HG03103 (cell line): Measurements from ENCODE around the gene SPPL2C.
"Not testable (repeated sequence)": the region's sequence is repeated elsewhere in the genome, so short reads cannot be mapped to it uniquely, and the experiment has no call there.

Experiments used
- ATAC-seq: cut with Tn5 transposase; IDR thresholded peaks from one replicate; pipeline ENCODE4 v1.9.1; 2021; ENCODE audit warnings: low read depth; ENCODE audit not compliant: unreplicated experiment

The SPPL2C gene

DNA sequence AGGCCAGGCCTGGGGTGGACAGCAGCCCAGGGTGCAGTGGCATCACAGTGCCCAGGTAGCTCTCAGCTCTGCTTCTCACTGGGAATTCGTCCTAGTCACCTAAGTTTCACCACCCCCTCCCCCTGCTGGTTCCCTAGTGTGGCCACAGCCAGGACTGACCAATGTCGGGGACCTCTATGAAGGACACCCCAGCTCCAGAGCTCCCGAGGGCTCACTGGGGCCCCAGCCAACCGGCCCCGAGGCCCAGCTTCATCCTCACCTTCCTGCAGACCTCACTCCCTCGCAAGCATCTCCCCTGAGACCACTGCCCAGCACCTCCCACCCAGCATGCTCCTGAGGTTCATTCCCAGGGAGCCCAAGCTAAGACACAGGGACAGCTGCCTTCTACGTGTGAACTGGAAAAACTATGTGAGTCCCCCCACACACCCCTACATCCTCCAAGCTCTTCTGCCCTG, 4.9 kb downstream of the SPPL2C start:
- no peak for ATAC-seq

DNA sequence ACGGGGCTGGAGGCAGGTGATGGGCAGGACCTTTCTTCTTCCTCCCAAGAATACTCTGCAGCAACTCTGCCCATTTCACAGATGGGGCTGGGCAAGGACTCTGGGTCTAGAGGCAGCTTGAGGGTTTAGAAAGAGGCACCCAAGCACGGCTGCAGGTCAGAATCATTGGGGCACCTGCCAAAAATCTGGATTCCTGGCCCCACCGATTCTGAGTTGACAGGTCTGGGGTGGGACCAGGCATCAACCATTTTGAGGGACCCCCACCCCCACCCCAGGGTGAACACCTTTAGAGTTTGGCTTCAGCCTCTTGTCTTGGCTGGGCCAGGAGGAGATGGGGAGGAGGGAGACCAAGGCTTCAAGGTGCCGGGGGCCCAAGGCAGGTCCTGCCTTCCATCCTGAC, 5.3 kb downstream of the SPPL2C start:
- no peak for ATAC-seq

- no peak for ATAC-seq
Observed at GRCh38 chr17:45850468-45850867, 5.8 kb downstream of the SPPL2C start.

- no peak for ATAC-seq
Observed at GRCh38 chr17:45851022-45851421, 6.3 kb downstream of the SPPL2C start.

GRCh38 chr17:45851464-45851863, 6.8 kb downstream of the SPPL2C start:
- ATAC-seq = no peak

DNA sequence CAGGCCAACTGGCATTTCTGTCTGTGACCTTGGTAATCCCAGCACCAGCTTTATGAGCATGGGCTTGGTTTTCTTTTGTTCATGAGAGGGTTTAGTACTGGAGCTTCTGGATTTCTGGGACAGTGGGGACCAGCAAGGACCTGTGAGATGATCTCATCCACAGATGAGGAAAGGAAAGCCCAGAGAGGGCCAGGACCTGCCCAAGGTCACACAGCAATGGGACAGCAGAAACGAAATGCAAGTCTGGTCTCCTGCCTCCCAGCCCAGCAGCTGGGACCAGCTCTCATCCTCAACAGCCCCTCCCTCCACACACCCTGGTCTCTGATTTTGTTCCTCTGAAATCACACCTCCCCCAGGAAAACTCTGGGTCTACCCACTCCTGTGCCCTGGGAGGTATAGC, 7.2 kb downstream of the SPPL2C start:
- no peak for ATAC-seq

DNA sequence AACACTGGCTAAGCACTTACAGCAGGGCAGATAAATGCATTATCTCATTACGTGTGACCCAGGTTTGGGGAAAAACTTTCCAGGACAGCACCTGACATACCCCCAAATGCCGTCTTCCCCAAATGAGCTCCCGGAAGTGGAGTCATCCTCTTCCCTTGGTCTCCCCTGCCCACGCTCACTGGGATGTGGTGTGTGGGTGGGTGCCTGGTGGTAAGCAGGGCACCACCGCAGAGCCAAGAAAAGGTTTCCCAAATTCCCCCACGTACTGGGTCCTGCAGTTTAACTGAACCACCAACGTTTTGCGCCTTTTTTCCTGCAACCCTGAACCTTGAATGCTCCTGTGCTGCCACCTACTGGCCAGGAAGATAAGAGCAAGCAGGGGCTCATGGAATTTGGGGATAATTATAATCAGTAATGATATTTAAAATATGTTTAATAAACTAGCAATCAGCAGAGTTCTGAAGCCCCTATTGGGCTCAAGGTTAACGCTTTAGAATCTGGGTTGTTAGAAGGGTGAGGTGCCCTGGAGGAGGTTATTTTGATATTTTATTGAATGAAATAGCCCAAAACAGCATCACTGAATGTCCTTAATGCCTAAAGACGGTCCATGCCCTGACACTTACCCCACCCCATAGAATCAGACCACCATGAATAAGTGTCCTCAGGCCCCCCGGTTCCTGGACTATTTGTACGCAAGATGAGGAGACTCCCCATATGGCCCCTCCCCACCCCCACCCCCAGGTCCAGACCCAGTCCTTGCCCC, 8.0 kb downstream of the SPPL2C start:
- ATAC-seq = no peak

- no peak for ATAC-seq
Observed at GRCh38 chr17:45854209-45854608, 9.5 kb downstream of the SPPL2C start.

DNA sequence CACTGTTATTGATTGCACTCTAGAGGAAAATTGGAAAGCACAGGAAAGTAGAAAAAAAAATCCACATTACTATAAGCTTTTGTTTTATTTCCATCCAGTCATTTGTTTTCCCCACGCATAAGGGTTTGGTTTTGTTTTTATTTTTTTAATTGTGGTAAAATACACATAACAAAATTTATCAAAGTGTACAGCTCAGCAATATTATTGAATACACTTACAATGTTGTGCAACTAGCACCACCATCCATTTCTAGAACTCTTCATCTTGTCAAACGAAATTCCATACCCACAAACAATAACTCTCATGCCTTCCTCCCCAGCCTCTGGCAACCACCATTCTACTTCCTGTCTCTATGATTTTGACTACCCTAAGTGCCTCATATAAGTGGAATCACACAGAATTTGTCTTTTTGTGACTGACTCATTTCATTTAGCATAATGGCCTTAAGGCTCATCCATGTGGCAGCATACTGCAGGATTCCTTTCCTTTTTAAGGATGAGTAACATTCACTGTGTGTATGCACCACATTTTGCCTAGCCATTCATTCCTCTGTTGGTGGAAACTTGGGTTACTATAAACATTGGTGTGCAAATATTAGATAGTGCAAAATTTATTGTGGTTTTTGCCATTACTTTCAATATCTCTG, 11.1 kb downstream of the SPPL2C start:
- ATAC-seq = no peak

GRCh38 chr17:45857977-45858708, 13.5 kb downstream of the SPPL2C start:
- no peak for ATAC-seq

- ATAC-seq = no peak
Observed at GRCh38 chr17:45861165-45861564, 16.5 kb downstream of the SPPL2C start.

- not testable (repeated sequence) for ATAC-seq
Observed at GRCh38 chr17:45862127-45862526, 17.4 kb downstream of the SPPL2C start.

GRCh38 chr17:45863857-45864654, 19.4 kb downstream of the SPPL2C start:
- no peak for ATAC-seq

GRCh38 chr17:45867171-45867570, 22.5 kb downstream of the SPPL2C start:
- ATAC-seq = no peak

GRCh38 chr17:45867702-45868101, 23.0 kb downstream of the SPPL2C start:
- no peak for ATAC-seq

DNA sequence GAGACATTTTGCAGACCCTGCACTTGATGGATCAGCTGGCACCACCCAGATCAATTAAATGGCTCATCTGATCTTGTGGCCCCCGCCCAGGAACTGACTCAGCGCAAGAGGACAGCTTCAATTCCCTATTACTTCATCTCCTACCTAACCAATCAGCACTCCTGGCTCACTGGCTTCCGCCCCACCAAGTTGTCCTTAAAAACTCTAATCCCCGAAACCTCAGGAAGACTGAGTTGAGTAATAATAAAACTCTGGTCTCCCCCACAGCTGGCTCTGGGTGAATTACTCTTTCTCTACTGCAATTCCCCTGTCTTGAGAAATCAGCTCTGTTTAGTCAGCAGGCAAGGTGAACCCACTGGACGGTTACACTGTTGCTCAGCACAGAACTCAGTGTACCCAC, 23.6 kb downstream of the SPPL2C start:
- no peak for ATAC-seq

DNA sequence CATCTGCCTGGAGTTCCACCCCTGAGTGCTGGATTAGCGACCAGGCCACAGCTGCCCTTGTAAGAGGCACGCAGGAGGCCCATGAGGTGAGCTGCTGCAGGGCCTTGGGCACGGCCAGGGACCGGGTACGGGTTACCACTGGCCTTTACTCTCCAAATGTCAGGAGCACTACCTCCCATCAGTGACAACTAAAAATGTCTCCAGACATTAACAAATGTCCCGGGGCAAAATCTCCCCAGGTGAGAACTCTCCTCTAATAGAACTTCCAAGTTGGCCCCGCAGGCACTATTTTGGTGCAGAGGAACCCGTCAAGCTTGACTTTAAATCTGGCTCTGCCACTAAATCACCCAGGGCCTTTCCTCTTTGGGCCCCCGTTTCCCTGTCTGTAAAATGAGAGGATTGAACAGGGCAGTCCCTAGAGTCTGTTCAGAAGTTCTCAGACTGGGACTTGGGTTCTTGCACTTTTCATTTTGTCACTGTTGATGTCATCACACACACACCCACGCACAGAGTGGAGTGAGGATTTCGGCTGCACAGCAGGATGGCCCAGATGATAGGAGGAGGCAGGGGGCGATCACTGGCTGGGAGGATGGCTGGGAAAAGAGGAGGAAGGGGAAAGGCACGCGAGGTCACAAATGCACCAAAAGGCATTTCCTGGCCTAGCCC, 25.1 kb downstream of the SPPL2C start:
- ATAC-seq = no peak

- ATAC-seq = no peak
Observed at GRCh38 chr17:45870342-45870974, 25.8 kb downstream of the SPPL2C start.

DNA sequence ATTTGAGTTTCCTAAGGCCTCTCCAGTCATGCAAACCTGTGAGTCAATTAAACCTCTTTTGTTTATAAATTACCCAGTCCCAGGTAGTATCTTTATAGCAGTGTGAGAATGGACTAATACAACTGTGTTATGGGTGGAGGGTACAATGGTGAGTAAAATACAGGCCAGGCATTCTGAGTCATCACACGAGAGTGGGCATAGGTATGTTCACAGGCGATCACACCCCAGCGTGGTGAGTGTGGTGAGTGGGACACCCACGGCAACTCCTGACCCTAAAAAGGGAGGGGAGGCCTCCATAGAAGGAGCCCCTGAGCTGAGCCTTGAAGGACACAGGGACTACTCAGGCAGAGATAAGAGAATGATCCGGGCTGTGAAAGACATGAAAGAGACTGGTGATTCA, 27.0 kb downstream of the SPPL2C start:
- ATAC-seq = no peak

DNA sequence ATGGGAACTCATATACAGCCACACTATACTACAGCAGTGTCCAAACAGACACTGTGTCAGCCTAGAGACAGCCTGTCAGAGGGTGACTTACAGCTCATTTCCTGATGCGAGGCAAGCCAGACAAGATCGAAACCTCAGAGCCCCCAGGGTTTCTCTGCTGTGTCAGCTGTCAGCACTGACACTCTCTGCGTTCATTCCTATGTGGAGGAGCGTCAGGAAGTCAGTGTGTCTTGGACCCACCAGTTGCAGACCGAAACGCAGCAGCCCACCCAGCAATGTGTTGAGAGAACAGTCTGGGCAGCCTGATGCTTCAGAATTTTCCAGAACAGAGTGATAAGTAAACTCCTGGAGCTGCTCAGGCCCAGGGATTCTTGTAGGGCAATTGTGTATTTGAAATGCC, 29.0 kb downstream of the SPPL2C start:
- ATAC-seq = no peak
